AG09319 (cell line): Measurements from ENCODE around the gene TMEM250.
A peak's percentile ranks its signal among the peaks of the same experiment; 100 is the strongest.

Source experiments
- DNase-seq: peaks from one replicate; pipeline ENCODE4 v3.0.0-alpha.2; 2010; ENCODE audit warnings: low read depth; ENCODE audit errors: extremely low read depth
- TF ChIP-seq, protein P1 (sequence below): IDR thresholded peaks from 2 replicates; pipeline ENCODE4 v1.5.1; 2011; ENCODE audit warnings: low read depth, mild to moderate bottlenecking, inconsistent platforms, low read length, moderate library complexity

Gene TMEM250

DNA sequence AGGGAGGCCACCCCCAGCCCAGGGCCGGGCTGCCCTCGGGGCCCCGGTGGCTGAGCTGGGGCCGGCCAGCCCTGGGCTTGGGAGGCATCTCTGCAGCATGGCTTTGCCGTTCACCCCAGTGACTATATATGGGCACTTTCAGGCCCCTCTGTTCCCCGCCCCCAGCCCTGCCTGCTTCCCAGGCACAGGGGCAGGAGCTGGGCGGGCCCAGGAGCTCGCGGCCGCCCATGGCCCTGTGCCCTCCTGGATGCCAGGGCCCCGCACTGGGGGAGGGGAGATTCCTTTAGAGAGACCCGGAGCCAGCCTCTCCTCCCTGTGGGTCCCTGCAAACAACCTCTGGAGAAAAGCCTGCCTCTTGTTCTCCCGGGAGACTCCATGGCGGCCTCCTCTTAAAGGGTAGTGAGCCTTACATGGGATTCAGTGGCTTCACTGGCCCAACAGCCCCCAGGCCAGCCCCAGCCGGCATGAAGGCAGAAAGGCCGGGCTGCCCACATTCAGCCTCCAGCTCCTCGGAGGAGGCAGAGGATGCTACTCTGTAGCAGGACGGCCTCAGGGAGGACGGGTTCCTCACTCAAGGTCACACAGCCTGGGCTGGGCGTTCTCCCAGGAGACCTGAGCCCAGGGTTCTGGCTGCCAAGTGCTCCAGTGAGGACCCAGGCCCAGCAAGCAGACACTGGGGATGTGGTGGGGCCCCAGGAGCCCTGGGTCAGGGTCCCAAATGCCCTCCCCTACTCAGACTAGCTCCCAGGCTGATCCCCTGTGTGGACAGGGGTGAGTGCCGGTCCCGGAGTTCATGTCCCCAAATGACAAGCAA, 27.7 kb downstream of the TMEM250 start:
- TF ChIP-seq, protein P1, sequence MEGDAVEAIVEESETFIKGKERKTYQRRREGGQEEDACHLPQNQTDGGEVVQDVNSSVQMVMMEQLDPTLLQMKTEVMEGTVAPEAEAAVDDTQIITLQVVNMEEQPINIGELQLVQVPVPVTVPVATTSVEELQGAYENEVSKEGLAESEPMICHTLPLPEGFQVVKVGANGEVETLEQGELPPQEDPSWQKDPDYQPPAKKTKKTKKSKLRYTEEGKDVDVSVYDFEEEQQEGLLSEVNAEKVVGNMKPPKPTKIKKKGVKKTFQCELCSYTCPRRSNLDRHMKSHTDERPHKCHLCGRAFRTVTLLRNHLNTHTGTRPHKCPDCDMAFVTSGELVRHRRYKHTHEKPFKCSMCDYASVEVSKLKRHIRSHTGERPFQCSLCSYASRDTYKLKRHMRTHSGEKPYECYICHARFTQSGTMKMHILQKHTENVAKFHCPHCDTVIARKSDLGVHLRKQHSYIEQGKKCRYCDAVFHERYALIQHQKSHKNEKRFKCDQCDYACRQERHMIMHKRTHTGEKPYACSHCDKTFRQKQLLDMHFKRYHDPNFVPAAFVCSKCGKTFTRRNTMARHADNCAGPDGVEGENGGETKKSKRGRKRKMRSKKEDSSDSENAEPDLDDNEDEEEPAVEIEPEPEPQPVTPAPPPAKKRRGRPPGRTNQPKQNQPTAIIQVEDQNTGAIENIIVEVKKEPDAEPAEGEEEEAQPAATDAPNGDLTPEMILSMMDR = no peak
- DNase-seq = no peak

DNA sequence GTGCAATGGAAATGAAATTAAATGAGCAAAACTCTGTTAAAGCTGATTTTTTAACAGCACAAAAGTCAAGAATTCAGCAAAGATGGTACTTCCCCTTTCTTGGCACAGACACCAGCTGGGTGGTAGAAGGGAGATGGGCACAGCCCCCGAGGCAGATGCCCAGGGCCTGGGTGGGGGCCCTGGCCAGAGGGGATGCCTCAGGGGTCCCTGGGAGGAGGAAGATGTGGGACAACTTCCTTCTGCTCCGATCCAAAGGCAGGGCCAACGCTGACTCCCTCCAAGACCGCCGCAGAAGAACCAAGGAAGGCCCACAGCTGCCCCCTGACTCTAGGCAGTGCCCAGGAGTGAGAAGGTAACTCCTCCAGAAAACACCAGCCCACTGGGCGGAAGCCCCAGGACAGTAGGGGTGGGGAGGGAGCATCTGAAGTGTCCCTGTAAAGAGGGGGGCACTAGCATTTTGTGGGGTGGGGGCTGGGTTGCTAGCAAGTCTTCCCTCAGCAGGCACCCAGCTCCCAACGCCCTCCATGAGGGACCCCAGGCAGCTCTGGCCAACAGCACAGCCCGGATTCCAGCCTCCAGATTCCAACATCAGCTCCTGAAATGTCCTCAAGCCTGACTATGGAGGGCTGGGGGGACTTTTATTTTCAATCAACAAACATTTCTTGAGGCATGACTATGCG, 28.5 kb downstream of the TMEM250 start:
- TF ChIP-seq, protein P1 = no peak
- DNase-seq = no peak

DNA sequence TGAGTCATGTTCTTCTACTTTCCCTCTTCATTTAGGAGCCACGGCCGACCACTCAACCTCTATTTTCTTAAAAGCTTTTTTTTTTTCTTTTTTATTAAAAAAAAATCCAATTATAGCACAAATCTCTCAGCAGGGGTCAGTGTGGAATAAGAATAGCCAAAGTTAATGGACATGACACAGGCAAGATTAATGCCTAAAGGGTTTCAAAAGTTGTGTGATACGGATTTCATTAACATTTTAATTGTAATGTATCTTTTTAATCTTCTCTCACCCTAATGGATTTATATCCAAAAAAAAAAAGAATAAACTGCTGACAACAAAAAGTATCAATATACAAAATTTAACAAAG, 29.0 kb downstream of the TMEM250 start:
- TF ChIP-seq, protein P1 = peak; percentile 42

DNA sequence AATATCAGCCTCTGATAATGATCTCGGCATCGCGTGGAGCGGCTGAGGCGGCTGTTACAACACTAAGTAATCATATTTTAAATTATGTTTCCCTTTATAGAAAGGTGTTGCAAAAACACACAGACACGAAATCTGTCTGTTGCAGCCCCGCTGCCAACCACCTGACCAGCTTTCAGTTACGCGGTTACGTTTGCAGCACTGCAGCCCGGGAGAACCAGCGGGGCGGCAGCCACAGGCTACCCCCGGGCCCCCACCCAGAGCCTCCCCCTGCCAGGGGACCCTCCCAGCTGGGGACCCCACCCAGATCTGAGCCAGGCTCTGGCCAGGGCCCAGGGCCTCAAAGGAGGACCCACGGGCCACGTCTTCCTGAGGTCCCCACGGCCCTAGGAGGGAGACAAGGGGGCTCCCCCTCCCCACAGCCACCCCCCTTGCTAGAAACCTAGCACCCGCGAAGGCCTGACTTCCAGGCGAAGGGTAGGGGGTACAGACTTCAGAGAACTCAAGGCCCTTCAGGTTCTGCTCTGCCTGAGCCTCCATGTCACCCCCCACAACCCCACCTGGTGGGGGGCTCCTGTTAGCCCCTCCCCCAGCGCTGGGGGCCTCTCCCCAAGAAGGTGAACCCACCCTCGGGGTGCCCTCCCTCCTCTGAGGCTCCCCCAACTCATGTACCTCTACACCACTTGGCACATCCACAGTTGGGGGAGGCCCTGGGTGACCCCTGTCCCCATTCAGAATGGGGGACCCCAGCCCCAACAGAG, 29.6 kb downstream of the TMEM250 start:
- no peak for DNase-seq
- TF ChIP-seq, protein P1 = no peak

More for the DNA sequence above, 29.0 kb downstream of the TMEM250 start:
- no peak for DNase-seq

DNA sequence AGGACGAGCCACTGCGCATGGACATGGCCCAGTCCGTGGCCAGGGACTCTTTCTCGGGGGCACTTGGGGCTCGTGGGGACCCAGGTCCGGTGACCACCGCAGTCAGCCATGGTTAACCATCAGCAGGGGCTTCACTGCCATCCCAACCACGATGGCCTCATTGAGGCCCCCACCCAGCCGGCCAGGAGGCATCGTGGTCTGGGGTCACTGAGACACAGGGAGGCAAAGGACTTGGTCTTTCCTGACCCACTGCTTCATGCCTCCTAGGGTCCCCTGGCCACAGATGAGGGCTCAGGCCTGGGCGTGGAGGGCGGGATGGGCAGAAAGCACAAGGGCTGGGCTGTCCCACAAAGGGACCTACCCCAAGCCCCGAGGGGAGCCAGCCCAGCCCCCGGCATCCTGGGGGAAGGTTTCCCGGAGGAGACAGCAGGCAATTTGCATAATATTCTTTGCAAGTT, 30.2 kb downstream of the TMEM250 start:
- TF ChIP-seq, protein P1 = no peak

DNA sequence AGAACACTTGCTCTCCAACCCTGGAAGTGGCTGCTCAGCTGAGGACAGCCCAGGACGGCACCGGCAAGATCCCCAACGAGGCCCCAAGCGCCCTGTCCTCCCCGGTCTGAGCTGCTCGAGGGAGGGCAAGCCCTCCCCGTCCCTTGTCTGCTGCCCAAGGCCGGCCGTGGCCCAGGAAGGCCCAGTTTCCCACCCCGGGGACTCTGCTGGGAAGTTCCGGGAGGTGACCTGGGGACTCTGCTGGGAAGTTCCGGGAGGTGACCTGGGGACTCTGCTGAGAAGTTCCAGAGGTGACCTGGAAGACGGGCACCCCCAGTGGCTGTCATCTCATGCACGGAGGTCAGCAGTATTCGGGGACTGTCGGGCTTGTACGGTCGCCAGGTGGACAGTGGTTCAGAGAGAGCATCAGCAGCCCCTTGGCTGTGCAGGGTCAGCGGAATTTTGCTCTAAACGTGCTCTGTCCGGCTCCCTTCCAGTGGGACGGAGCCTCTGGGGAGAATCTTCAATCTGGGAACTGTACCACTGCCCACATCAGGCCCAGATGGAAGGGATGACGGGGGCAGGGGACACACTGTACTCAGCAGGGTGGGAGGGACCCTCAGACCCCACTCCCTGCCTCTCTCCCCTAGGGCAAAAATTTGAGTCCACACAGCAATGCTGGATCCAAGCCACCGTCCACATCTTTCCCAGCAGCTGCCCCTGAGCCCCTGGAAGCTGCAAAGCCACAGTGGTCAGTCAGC, 30.8 kb downstream of the TMEM250 start:
- no peak for DNase-seq
- TF ChIP-seq, protein P1 = no peak

More for the DNA sequence above, 30.2 kb downstream of the TMEM250 start:
- no peak for DNase-seq
